Skin epidermis (tissue), 12 donors: ENCODE results near the gene ARNT2.
"Not testable (repeated sequence)": the region's sequence is repeated elsewhere in the genome, so short reads cannot be mapped to it uniquely, and the experiment has no call there.

ENCODE experiments used
- H3K27ac ChIP-seq, 21 experiments: fragments of 200-600 bp; sonication (generic) in 11 of 21; one replicate each; pipeline ENCODE4 v1.5.0; 2020; ENCODE audit warnings: mild to moderate bottlenecking in 3 of 21, inconsistent platforms in 2 of 21, moderate library complexity in 2 of 21
- H3K4me3 ChIP-seq, 7 experiments: fragments of 200-600 bp; sonication (generic) in 2 of 7; one replicate each; pipeline ENCODE4 v1.5.0; 2020; ENCODE audit warnings: inconsistent platforms in 2 of 7, mild to moderate bottlenecking in 2 of 7, moderate library complexity in 1 of 7

The ARNT2 gene

GRCh38 chr15:80503319-80503952 is 99.3 kb downstream of the ARNT2 start:
- no peak overlapping the region for H3K4me3 ChIP-seq
- peak overlapping the region in 1 of 21 experiments; percentile 8 for H3K27ac ChIP-seq

DNA sequence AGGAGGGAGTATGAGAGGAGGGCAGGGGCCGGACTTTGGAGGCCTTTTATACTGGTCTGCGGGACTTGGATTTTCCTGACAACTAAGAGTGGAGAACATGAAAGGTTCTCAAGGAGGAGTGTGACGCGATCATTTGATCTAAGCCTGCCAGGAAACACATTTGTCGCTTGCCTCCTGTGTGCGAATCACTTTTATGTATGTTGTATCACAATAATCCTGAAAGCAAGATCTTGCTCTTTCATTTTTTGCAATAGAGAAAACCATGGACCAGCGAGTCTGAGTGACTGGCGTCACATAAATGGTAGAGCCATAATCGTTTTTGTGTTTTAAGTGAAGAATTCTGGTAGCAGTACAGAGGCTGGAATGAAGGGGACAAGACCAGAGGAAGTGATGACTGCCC is 100.7 kb downstream of the ARNT2 start:
- Histone ChIP-seq H3K4me3 (no peak overlapping the region), H3K27ac (no peak overlapping the region)

- no peak overlapping the region for H3K4me3 ChIP-seq
- peak overlapping the region in 1 of 21 experiments; percentile 18 for H3K27ac ChIP-seq
Measured at GRCh38 chr15:80506286-80506893, 102.2 kb downstream of the ARNT2 start.

GRCh38 chr15:80507131-80507530 is 102.9 kb downstream of the ARNT2 start:
- Histone ChIP-seq H3K27ac (peak overlapping the region in 1 of 21 experiments; percentile 18), H3K4me3 (no peak overlapping the region)

GRCh38 chr15:80507638-80508316 is 103.6 kb downstream of the ARNT2 start:
- Histone ChIP-seq H3K4me3 (no peak overlapping the region), H3K27ac (peak overlapping the region in 1 of 21 experiments; percentile 18)

GRCh38 chr15:80508783-80509182 is 104.6 kb downstream of the ARNT2 start:
- Histone ChIP-seq H3K4me3 (no peak overlapping the region), H3K27ac (no peak overlapping the region)

DNA sequence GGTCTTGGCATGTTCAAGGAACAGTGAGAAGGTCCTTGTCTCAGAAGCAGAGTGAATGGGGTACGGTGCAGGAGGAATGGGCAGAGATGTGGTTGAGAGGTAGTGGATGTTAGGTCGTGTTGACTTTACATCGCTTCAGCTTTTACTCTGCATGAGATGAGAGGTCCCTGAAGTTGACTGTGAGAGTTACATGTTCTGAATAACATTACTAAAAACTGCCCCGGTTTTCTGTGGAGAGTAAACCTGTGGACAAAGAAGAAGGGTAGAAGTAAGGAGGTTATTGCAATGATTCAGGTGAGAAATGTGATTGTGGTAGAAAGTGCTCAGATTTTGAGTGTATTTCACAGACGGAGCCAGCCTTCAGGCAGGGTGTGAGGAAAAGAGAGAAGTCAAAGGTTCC is 105.6 kb downstream of the ARNT2 start:
- Histone ChIP-seq H3K27ac (no peak overlapping the region), H3K4me3 (no peak overlapping the region)

DNA sequence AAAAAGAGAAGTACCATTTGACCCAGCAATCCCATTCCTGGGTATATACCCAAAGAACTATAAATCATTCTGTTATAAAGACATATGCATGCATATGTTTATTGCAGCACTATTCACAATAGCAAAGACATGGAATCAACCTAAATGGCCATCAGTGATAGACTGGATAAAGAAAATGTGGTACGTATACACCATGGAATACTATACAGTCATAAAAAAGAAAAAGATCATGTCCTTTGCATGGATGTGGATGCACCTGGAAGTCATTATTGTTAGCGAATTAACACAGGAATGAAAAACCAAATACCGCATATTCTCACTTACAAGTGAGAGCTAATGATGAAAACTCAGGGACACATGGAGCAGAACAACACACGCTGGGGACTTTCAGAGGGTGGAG is 106.8 kb downstream of the ARNT2 start:
- H3K27ac ChIP-seq, H3K4me3 ChIP-seq: not testable (repeated sequence)

GRCh38 chr15:80512726-80513660 is 108.8 kb downstream of the ARNT2 start:
- Histone ChIP-seq H3K4me3 (no peak overlapping the region), H3K27ac (peak overlapping the region in 1 of 21 experiments; percentile 26)

GRCh38 chr15:80514071-80514780 is 110.0 kb downstream of the ARNT2 start:
- Histone ChIP-seq H3K27ac (peak overlapping the region in 2 of 21 experiments; percentile 43 to 55), H3K4me3 (no peak overlapping the region)

DNA sequence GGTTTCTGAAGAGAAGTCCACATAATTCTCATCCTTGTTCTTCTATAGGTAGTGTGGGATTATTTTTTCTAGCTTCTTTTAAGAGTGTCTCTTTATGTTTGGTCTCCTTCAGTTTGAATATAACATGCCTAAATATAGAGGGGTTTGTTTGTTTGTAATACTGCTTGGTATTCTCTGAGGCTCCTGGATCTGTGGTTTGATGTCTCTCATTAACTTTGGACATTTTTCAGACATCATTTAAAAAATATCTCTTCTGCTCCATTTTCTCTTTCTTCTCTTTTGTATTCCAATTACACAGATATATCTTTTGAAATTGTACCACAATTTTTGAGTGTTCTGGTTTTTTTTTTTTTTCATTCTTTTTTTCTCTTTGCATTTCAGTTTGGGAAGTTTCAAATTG is 113.1 kb downstream of the ARNT2 start:
- H3K27ac ChIP-seq = no peak overlapping the region
- H3K4me3 ChIP-seq = no peak overlapping the region

DNA sequence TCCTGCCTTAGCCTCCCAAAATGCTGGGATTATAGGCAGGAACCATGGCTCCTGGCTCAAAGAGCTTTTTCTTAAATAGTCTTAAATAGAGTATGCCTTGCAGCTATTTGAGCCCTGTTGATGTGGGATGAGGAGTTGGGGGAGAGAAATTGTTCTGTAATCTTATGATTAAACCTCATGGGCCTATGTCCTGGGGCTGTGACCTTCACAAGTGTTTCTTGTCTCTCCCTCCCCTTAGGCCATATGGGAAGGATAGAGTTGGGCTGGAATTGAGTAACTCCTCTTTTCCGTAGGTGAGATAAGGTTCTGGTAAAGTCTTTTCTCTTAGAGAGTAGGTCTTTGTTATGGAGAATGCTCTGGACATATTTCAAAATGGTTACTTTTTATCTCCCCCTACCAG is 114.3 kb downstream of the ARNT2 start:
- Histone ChIP-seq H3K4me3 (no peak overlapping the region), H3K27ac (no peak overlapping the region)

DNA sequence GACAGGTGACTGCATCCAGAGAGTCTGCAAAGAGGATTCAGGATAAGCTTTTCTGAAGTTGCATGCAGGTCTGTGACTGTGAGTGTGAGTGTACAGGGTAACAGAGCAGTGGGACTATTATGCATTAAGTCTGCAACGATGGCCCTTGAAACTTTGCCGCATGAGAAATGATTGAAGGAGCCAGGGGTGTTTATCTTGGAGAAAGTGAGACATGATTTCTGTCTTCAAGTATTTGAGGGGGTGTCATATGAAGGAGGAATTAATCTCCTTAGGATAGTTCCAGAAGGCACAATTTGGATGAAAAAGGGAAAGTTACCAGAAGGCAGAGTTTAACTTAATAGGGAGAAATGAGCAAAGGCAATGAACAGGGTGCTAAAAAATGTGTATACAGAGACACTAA is 119.6 kb downstream of the ARNT2 start:
- Histone ChIP-seq H3K27ac (no peak overlapping the region), H3K4me3 (no peak overlapping the region)

GRCh38 chr15:80525853-80526252 is 121.7 kb downstream of the ARNT2 start:
- no peak overlapping the region for H3K27ac ChIP-seq
- H3K4me3 ChIP-seq = no peak overlapping the region

- Histone ChIP-seq H3K4me3 (no peak overlapping the region), H3K27ac (peak overlapping the region in 3 of 21 experiments; percentile 22 to 67 (median 44))
Measured at GRCh38 chr15:80526556-80527340, 122.6 kb downstream of the ARNT2 start.

DNA sequence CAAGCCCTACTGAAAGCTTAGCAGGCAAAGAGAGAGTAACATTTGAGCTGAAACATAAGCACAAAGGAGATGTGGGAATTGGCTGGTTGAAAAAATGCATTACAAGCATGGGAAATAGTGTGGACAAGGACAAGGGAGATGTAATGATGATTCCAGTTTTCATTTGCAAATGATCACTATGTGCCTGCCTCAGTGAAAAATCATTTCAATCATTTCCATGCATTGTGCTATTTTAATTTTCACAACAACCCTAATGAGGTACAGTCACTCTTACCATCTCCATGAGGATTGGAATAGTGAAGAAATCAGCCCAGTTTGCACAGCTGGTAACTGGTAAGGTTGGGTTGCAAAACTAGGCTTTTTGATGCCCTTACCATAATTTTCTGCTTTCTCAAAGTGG is 123.2 kb downstream of the ARNT2 start:
- no peak overlapping the region for H3K4me3 ChIP-seq
- peak overlapping the region in 1 of 21 experiments; percentile 44 for H3K27ac ChIP-seq

DNA sequence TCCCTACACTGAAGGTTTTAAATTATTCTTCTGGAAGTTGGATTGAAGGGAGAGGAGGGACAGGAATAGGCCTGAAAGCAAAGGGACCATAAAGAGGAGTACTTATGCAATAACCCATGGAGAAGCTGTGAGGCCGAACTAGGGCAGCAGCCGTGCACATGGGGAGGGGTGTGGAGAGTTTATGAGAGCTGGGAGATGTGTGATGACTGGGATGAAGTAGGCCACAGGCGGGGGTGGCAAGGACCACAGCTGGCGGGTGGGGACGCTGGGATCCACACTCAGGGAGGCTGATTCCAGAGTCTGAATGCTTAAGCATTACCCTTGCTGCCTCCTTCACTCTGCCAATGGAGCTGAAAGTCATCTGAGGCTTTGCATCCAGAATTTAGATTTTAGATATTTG is 123.8 kb downstream of the ARNT2 start:
- Histone ChIP-seq H3K4me3 (no peak overlapping the region), H3K27ac (no peak overlapping the region)

GRCh38 chr15:80530737-80531365 is 126.7 kb downstream of the ARNT2 start:
- Histone ChIP-seq H3K4me3 (no peak overlapping the region), H3K27ac (peak overlapping the region in 1 of 21 experiments; percentile 50)
